Measurements from ENCODE around the gene PFKL. TPM values are rescaled to one million over a fixed set of nuclear protein-coding genes. Genes with fewer than 3 reads are reported as not detected.

Gene PFKL
- polyA plus RNA-seq, 2 of the 4 experiments (the other 2 are of a cell fraction): 23.2 to 38.7 TPM

GRCh38 chr21:44265734-44266270 is 34.1 kb upstream of the PFKL start (continued):
- TF ChIP-seq ELK1 (IDR thresholded peaks at IDR 0.05; ENCODE audit: low read depth, low read length) (no peak), SMC3 (IDR thresholded peaks at IDR 0.05) (no peak)

GRCh38 chr21:44267655-44268142 is 32.2 kb upstream of the PFKL start:
- H3K4me3 ChIP-seq: no peak overlapping the region
- ChIA-PET CTCF (interaction anchor here (0.5 to 1.1 kb wide), 3 partner anchors 8 to 30 kb away, joined by 3 to 5 read pairs (median 3); no protein-coding TSS in a partner anchor), POLR2A (no interaction called here)
- 62% methylated on average over 17 of the region's 19 CpGs for WGBS (ENCODE audit: missing lambda C conversion rate)
- no peak overlapping the region for H3K4me2 ChIP-seq
- H3K9me3 ChIP-seq: no peaks in the 10 kb centered on the region
- DNase-seq (ENCODE audit: low read depth in 1 of 2, low spot score in 1 of 2) (no peak), ATAC-seq (peak in 1 of 2 experiments; percentile 50; a peak in 2 of 6 replicates), FAIRE-seq (no peak)
- H3K4me1 ChIP-seq: no peaks in the 10 kb centered on the region
- TF ChIP-seq JUN (IDR thresholded peaks at IDR 0.05) (no peak), JUNB (IDR thresholded peaks at IDR 0.05) (no peak), NPAS2 (CRISPR knock-in tag; IDR thresholded peaks at IDR 0.05; ENCODE audit: borderline replicate concordance) (no peak)
- no peak overlapping the region for H3K27ac ChIP-seq

- ChIA-PET CTCF (no interaction called here), POLR2A (no interaction called here)
- TF ChIP-seq MAZ (IDR thresholded peaks at IDR 0.05; ENCODE audit: borderline replicate concordance, low read depth, low read length): no peak
- no peak for TF ChIP-seq JUNB (IDR thresholded peaks at IDR 0.05)
- TF ChIP-seq MYC (IDR thresholded peaks at IDR 0.05; ENCODE audit: borderline replicate concordance, low read length): no peak
- DNase-seq (ENCODE audit: low read depth in 1 of 2, low spot score in 1 of 2) (no peak), FAIRE-seq (no peak), ATAC-seq (no peak)
- WGBS (ENCODE audit: missing lambda C conversion rate): 63% methylated on average over 8 of the region's 8 CpGs
- Histone ChIP-seq H3K27ac (no peak overlapping the region), H3K9me3 (no peaks in the 10 kb centered on the region), H3K4me1 (no peaks in the 10 kb centered on the region), H3K4me2 (no peak overlapping the region), H3K4me3 (no peak overlapping the region)
Measured at GRCh38 chr21:44269090-44269489, 30.8 kb upstream of the PFKL start.

GRCh38 chr21:44271558-44272283 is 28.1 kb upstream of the PFKL start:
- ChIA-PET CTCF (no interaction called here), POLR2A (no interaction called here)
- Histone ChIP-seq H3K9me3 (no peaks in the 10 kb centered on the region), H3K4me3 (no peak overlapping the region), H3K4me2 (no peak overlapping the region), H3K27ac (no peak overlapping the region), H3K4me1 (no peaks in the 10 kb centered on the region)
- DNase-seq (ENCODE audit: low read depth in 1 of 2, low spot score in 1 of 2) (no peak), FAIRE-seq (no peak), ATAC-seq (no peak)
- WGBS (ENCODE audit: missing lambda C conversion rate): 60% methylated on average over 17 of the region's 18 CpGs
- TF ChIP-seq TFCP2L1 (CRISPR knock-in tag; IDR thresholded peaks at IDR 0.05) (no peak), USF2 (IDR thresholded peaks at IDR 0.05) (no peak), CEBPB (IDR thresholded peaks at IDR 0.05) (no peak)

- Histone ChIP-seq H3K9me3 (no peaks in the 10 kb centered on the region), H3K4me1 (no peaks in the 10 kb centered on the region), H3K4me3 (no peak overlapping the region), H3K27ac (no peak overlapping the region), H3K4me2 (no peak overlapping the region)
- ChIA-PET CTCF (no interaction called here), POLR2A (no interaction called here)
- FAIRE-seq: no peak
- ATAC-seq: no peak
- TF ChIP-seq EP300 (IDR thresholded peaks at IDR 0.05) (no peak), ZSCAN20 (CRISPR knock-in tag; IDR thresholded peaks at IDR 0.05) (no peak), ZC3H11A (IDR thresholded peaks at IDR 0.05) (no peak), CEBPB (IDR thresholded peaks at IDR 0.05) (no peak)
- WGBS (ENCODE audit: missing lambda C conversion rate): 80% methylated on average over 14 of the region's 18 CpGs
- no peak for DNase-seq (ENCODE audit: low read depth in 1 of 2, low spot score in 1 of 2)
Measured at GRCh38 chr21:44272284-44272858, 27.5 kb upstream of the PFKL start.
